Measurements from ENCODE around the gene NPAS3.

Gene NPAS3

DNA sequence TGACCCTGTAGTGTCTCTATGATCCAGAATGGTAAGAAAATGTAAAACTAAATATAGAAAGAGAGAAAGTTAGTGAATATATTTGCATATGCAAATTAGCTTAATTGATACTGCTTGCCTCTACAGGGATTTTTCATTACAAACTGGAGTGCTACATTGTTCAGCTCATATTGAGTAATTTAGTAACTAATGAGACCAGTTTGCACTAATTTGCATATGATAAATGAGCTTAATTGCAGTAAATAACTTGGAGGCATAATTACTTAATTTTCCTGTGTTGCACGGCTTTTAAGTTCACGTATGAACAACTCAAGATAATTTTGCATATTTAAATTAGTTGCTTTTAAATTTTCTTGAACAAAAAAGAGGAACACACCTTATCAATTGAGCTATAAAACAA is 436.5 kb downstream of the NPAS3 start:
- no peaks in the 10 kb centered on the region for H4K20me1 ChIP-seq (ENCODE audit: insufficient read depth, low read length, poor library complexity, severe bottlenecking)
- no peaks in the 10 kb centered on the region for H3K79me2 ChIP-seq (ENCODE audit: insufficient read depth, low read length)
- H3K9me2 ChIP-seq (replicated peaks; ENCODE audit: low read depth, low read length) = no peaks in the 10 kb centered on the region
- H3K4me2 ChIP-seq (ENCODE audit: low read depth, low read length, poor library complexity, severe bottlenecking) = no peak overlapping the region
- H3K4me1 ChIP-seq (ENCODE audit: insufficient read depth, low read length, poor library complexity, severe bottlenecking) = peaks cover 12% of the 10 kb centered on the region
- H3K4me3 ChIP-seq (ENCODE audit: low read length, poor library complexity, severe bottlenecking) = no peak overlapping the region
- H3K36me3 ChIP-seq (ENCODE audit: insufficient read depth, low read length) = no peaks in the 10 kb centered on the region
- TF ChIP-seq, protein P1, sequence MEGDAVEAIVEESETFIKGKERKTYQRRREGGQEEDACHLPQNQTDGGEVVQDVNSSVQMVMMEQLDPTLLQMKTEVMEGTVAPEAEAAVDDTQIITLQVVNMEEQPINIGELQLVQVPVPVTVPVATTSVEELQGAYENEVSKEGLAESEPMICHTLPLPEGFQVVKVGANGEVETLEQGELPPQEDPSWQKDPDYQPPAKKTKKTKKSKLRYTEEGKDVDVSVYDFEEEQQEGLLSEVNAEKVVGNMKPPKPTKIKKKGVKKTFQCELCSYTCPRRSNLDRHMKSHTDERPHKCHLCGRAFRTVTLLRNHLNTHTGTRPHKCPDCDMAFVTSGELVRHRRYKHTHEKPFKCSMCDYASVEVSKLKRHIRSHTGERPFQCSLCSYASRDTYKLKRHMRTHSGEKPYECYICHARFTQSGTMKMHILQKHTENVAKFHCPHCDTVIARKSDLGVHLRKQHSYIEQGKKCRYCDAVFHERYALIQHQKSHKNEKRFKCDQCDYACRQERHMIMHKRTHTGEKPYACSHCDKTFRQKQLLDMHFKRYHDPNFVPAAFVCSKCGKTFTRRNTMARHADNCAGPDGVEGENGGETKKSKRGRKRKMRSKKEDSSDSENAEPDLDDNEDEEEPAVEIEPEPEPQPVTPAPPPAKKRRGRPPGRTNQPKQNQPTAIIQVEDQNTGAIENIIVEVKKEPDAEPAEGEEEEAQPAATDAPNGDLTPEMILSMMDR (conservative IDR thresholded peaks at IDR 0.05; ENCODE audit: low read length) = no peak
- no peak for TF ChIP-seq EZH2phosphoT487 (IDR thresholded peaks at IDR 0.05; ENCODE audit: borderline replicate concordance)
- no peak overlapping the region for H3K9ac ChIP-seq (ENCODE audit: low read depth, low read length, poor library complexity, severe bottlenecking)
- H3K9me3 ChIP-seq (ENCODE audit: insufficient read depth, low read depth, low read length) = no peaks in the 10 kb centered on the region
- H2AFZ ChIP-seq (ENCODE audit: low read length) = no peak overlapping the region
- no peaks in the 10 kb centered on the region for H3F3A ChIP-seq (ENCODE audit: low read depth)
- H3K27me3 ChIP-seq (ENCODE audit: insufficient read depth, low read length, poor library complexity, severe bottlenecking) = no peaks in the 10 kb centered on the region

DNA sequence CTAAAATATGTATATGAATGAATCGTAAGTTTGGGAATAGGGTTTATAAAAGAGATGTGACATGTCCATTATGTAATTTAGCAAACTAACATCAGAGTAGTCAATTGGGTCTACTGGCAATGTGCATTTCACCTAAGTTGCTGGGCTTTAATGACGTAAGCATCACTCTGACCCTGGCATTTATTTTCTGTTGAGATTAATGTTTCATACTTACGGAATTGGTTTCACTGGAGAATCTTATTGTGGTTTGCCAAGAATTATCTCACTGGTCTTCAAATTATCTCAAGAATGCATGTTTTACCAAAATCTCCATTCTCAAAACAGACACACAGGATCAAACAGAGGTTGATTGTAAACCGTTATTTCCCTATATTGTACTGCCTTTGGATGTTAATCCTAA is 437.1 kb downstream of the NPAS3 start:
- Histone ChIP-seq H3K36me3 (ENCODE audit: insufficient read depth, low read length) (no peaks in the 10 kb centered on the region), H3K9me2 (replicated peaks; ENCODE audit: low read depth, low read length) (no peaks in the 10 kb centered on the region), H3K9ac (ENCODE audit: low read depth, low read length, poor library complexity, severe bottlenecking) (no peak overlapping the region), H3F3A (ENCODE audit: low read depth) (no peaks in the 10 kb centered on the region), H3K27me3 (ENCODE audit: insufficient read depth, low read length, poor library complexity, severe bottlenecking) (no peaks in the 10 kb centered on the region), H4K20me1 (ENCODE audit: insufficient read depth, low read length, poor library complexity, severe bottlenecking) (no peaks in the 10 kb centered on the region), H3K4me3 (ENCODE audit: low read length, poor library complexity, severe bottlenecking) (no peak overlapping the region), H3K79me2 (ENCODE audit: insufficient read depth, low read length) (no peaks in the 10 kb centered on the region), H2AFZ (ENCODE audit: low read length) (no peak overlapping the region), H3K4me2 (ENCODE audit: low read depth, low read length, poor library complexity, severe bottlenecking) (no peak overlapping the region), H3K9me3 (ENCODE audit: insufficient read depth, low read depth, low read length) (no peaks in the 10 kb centered on the region), H3K4me1 (ENCODE audit: insufficient read depth, low read length, poor library complexity, severe bottlenecking) (peaks cover 6% of the 10 kb centered on the region)
- TF ChIP-seq EZH2phosphoT487 (IDR thresholded peaks at IDR 0.05; ENCODE audit: borderline replicate concordance) = no peak
- TF ChIP-seq, protein P1 (conservative IDR thresholded peaks at IDR 0.05; ENCODE audit: low read length) = no peak

DNA sequence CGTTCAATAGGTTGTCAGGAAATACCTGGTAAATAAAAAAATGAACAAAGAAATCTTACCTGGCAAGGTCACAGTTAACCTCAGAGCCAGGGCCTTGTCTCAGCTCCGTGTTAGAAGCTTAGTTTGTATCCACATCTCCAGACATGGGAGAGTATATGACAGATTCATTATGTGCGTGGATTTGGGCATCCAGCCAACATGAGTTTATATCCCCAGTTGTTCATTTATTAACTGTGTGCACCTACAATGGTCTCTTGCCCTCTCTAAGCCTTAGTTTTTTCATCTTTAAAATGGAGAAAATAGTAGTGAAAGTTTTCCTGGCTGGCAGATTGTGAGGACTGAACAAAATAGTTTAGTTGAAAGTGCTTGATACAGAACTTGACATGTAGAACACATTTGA is 437.8 kb downstream of the NPAS3 start:
- H3K9me3 ChIP-seq (ENCODE audit: insufficient read depth, low read depth, low read length) = no peaks in the 10 kb centered on the region
- no peaks in the 10 kb centered on the region for H3K9me2 ChIP-seq (replicated peaks; ENCODE audit: low read depth, low read length)
- H3K27me3 ChIP-seq (ENCODE audit: insufficient read depth, low read length, poor library complexity, severe bottlenecking) = no peaks in the 10 kb centered on the region
- H4K20me1 ChIP-seq (ENCODE audit: insufficient read depth, low read length, poor library complexity, severe bottlenecking) = no peaks in the 10 kb centered on the region
- H3F3A ChIP-seq (ENCODE audit: low read depth) = no peaks in the 10 kb centered on the region
- H3K4me3 ChIP-seq (ENCODE audit: low read length, poor library complexity, severe bottlenecking) = no peak overlapping the region
- no peak overlapping the region for H3K9ac ChIP-seq (ENCODE audit: low read depth, low read length, poor library complexity, severe bottlenecking)
- no peak overlapping the region for H2AFZ ChIP-seq (ENCODE audit: low read length)
- H3K36me3 ChIP-seq (ENCODE audit: insufficient read depth, low read length) = no peaks in the 10 kb centered on the region
- no peak for TF ChIP-seq EZH2phosphoT487 (IDR thresholded peaks at IDR 0.05; ENCODE audit: borderline replicate concordance)
- TF ChIP-seq, protein P1 (conservative IDR thresholded peaks at IDR 0.05; ENCODE audit: low read length) = no peak
- H3K4me1 ChIP-seq (ENCODE audit: insufficient read depth, low read length, poor library complexity, severe bottlenecking) = no peaks in the 10 kb centered on the region
- no peak overlapping the region for H3K4me2 ChIP-seq (ENCODE audit: low read depth, low read length, poor library complexity, severe bottlenecking)
- H3K79me2 ChIP-seq (ENCODE audit: insufficient read depth, low read length) = no peaks in the 10 kb centered on the region

All from Loucy (cell line).